GM23338 (cell line): ENCODE data around the gene OTC.

Experiments
- CTCF ChIP-seq, 2 experiments: fragments of 200-600 bp in 1 of 2; sonication (generic) in 1 of 2; conservative IDR thresholded peaks; 2 replicates each; pipeline versions ENCODE4 v1.5.1 to v1.6.1; 2016 to 2017; ENCODE audit warnings: antibody characterized with exemption in 2 of 2, low read depth in 2 of 2, mild to moderate bottlenecking in 2 of 2, moderate library complexity in 1 of 2
- EZH2 ChIP-seq: fragments of 200-600 bp; sonication (generic); IDR thresholded peaks from one replicate; pipeline ENCODE4 v1.8.0; 2017; ENCODE audit warnings: antibody characterized with exemption, mild to moderate bottlenecking, low read depth; ENCODE audit not compliant: unreplicated experiment
- EZH2phosphoT487 ChIP-seq: fragments of 200-600 bp; sonication (generic); IDR thresholded peaks from one replicate; pipeline ENCODE4 v1.8.1; 2018; ENCODE audit warnings: antibody characterized with exemption; ENCODE audit not compliant: unreplicated experiment
- JUNB ChIP-seq: IDR thresholded peaks from one replicate; pipeline ENCODE4 v1.6.1; 2016; ENCODE audit warnings: antibody characterized with exemption; ENCODE audit not compliant: unreplicated experiment
- NANOG ChIP-seq: IDR thresholded peaks from 2 replicates; pipeline ENCODE4 v1.6.1; 2016; ENCODE audit warnings: antibody characterized with exemption, borderline replicate concordance
- POLR2AphosphoS5 ChIP-seq: IDR thresholded peaks from 2 replicates; pipeline ENCODE4 v1.6.1; 2016; ENCODE audit warnings: antibody characterized with exemption, low read depth
- ZNF462 ChIP-seq: fragments of 250-450 bp; sonication (Bioruptor Pico); IDR thresholded peaks from 2 replicates; pipeline ENCODE4 v1.5.0; 2020; ENCODE audit warnings: mild to moderate bottlenecking, moderate library complexity

GRCh38 chrX:38351346-38351745 lies 1.1 kb upstream of the OTC start:
- no peak for TF ChIP-seq CTCF (conservative IDR thresholded peaks at IDR 0.05; ENCODE audit: low read depth in 2 of 2)
- TF ChIP-seq JUNB, result no peak
- TF ChIP-seq ZNF462 (CRISPR knock-in tag), result no peak
- no peak for TF ChIP-seq POLR2AphosphoS5
- TF ChIP-seq EZH2, result no peak
- TF ChIP-seq EZH2phosphoT487, result no peak
- no peak for TF ChIP-seq NANOG
